Endothelial cell of umbilical vein (primary cell): ENCODE measurements around the gene PPM1H. TPM values are rescaled to one million over a fixed set of nuclear protein-coding genes. Genes with fewer than 3 reads are reported as not detected.

Experiments used
- BruUV-seq: library from RNA; stranded (reverse); fragments of 400-500 nt; replicated peaks from 2 replicates; lab custom pipeline; 2021; lab: Mats Ljungman, UMichigan
- CTCF ChIA-PET: fragments of 300-600, 350-600 bp; sonication (Branson Sonifier 250); formaldehyde crosslinking; loops from one replicate; lab custom pipeline; 2021; ENCODE audit warnings: antibody characterized with exemption, inconsistent platforms; lab: Charles Lee
- POLR2A ChIA-PET: fragments of 300-600, 350-600 bp; sonication (Branson Sonifier 250); formaldehyde crosslinking; loops from one replicate; lab custom pipeline; 2021; ENCODE audit warnings: antibody characterized with exemption, inconsistent platforms; lab: Charles Lee
- DNase-seq: peaks from one replicate; pipeline ENCODE4 v3.0.0-alpha.2; 2011; ENCODE audit warnings: low read depth, low spot score
- FAIRE-seq: peaks from 2 replicates; lab custom pipeline; 2011; peaks lifted over from hg19 to GRCh38; lab: Jason Lieb, UNC
- H2AFZ ChIP-seq: 2 replicates; pipeline ENCODE4 v1.6.0; 2012; ENCODE audit warnings: low read depth, low read length, control low read depth, inconsistent platforms
- H3K27ac ChIP-seq: 2 replicates; pipeline ENCODE4 v1.5.1; 2011; ENCODE audit warnings: low read depth, mild to moderate bottlenecking, control low read depth, low read length, moderate library complexity; ENCODE audit not compliant: insufficient read depth
- H3K27me3 ChIP-seq, 2 experiments: 2 replicates each; pipeline versions ENCODE4 v1.6.0 to v1.6.1; 2011; ENCODE audit warnings: low read length in 2 of 2, mixed read lengths in 1 of 2; ENCODE audit not compliant: control insufficient read depth in 2 of 2, insufficient read depth in 2 of 2
- H3K36me3 ChIP-seq, 2 experiments: 2 replicates in 1 of 2; 3 replicates in 1 of 2; pipeline ENCODE4 v1.5.1; 2011; ENCODE audit warnings: low read length in 2 of 2, mild to moderate bottlenecking in 1 of 2, moderate library complexity in 1 of 2; ENCODE audit not compliant: control insufficient read depth in 2 of 2, insufficient read depth in 2 of 2; ENCODE audit errors: extremely low read depth in 1 of 2
- H3K4me1 ChIP-seq: 3 replicates; pipeline ENCODE4 v1.5.1; 2011; ENCODE audit warnings: mild to moderate bottlenecking, low read length; ENCODE audit not compliant: control insufficient read depth, insufficient read depth; ENCODE audit errors: extremely low read depth
- H3K4me2 ChIP-seq: 2 replicates; pipeline ENCODE4 v1.6.1; 2011; ENCODE audit warnings: low read length, control low read depth, mixed read lengths; ENCODE audit not compliant: insufficient read depth
- H3K4me3 ChIP-seq, 3 experiments: fragments of 200-600 bp in 1 of 3; sonication (generic), shearing (Covaris generic) in 1 of 3; replicated peaks in 1 of 3; 2 replicates each; pipeline ENCODE4 v1.5.1; 2011 to 2016; ENCODE audit warnings: control low read depth in 3 of 3, low read length in 3 of 3, mild to moderate bottlenecking in 2 of 3, inconsistent platforms in 1 of 3, low read depth in 1 of 3, moderate library complexity in 1 of 3; ENCODE audit not compliant: insufficient read depth in 1 of 3
- H3K79me2 ChIP-seq: 2 replicates; pipeline ENCODE4 v1.6.0; 2012; ENCODE audit warnings: low read length, inconsistent platforms; ENCODE audit not compliant: control insufficient read depth, insufficient read depth
- H3K9ac ChIP-seq: replicated peaks from 2 replicates; pipeline ENCODE3; 2011; ENCODE audit warnings: low read length, control low read depth; ENCODE audit not compliant: insufficient read depth; ENCODE audit errors: extremely low read depth
- H3K9me1 ChIP-seq: replicated peaks from 3 replicates; pipeline ENCODE4 v1.6.0; 2011; ENCODE audit warnings: mild to moderate bottlenecking, low read length; ENCODE audit not compliant: control insufficient read depth, insufficient read depth; ENCODE audit errors: extremely low read depth
- H3K9me3 ChIP-seq: replicated peaks from 2 replicates; pipeline ENCODE4 v1.5.1; 2012; ENCODE audit warnings: low read length, inconsistent platforms; ENCODE audit not compliant: control insufficient read depth, insufficient read depth
- H4K20me1 ChIP-seq: replicated peaks from 2 replicates; pipeline ENCODE3; 2011; ENCODE audit warnings: mild to moderate bottlenecking, low read length; ENCODE audit not compliant: control insufficient read depth, insufficient read depth; ENCODE audit errors: extremely low read depth
- CTCF ChIP-seq, 2 donors: IDR thresholded peaks; 1 replicate in 1 of 2; 2 replicates in 1 of 2; pipeline ENCODE4 v1.5.1; 2011; ENCODE audit warnings: low read length in 2 of 2, mild to moderate bottlenecking in 2 of 2, moderate library complexity in 2 of 2, control low read depth in 1 of 2, inconsistent platforms in 1 of 2, low read depth in 1 of 2; ENCODE audit not compliant: insufficient read depth in 1 of 2; ENCODE audit errors: extremely low read depth in 1 of 2
- EZH2 ChIP-seq: IDR thresholded peaks from 2 replicates; pipeline ENCODE4 v1.6.1; 2012; ENCODE audit warnings: borderline replicate concordance, low read depth, mild to moderate bottlenecking, moderate library complexity, low read length, inconsistent platforms; ENCODE audit not compliant: severe bottlenecking
- GATA2 ChIP-seq: IDR thresholded peaks from 2 replicates; pipeline ENCODE4 v1.7.0; 2011; ENCODE audit warnings: low read depth, mild to moderate bottlenecking, moderate library complexity, mixed read lengths, low read length; ENCODE audit not compliant: insufficient read length, insufficient read depth
- JUN ChIP-seq: IDR thresholded peaks from 2 replicates; pipeline ENCODE4 v1.6.1; 2011; ENCODE audit warnings: borderline replicate concordance, low read depth; ENCODE audit not compliant: insufficient read length, insufficient read depth
- MAX ChIP-seq: IDR thresholded peaks from 2 replicates; pipeline ENCODE4 v1.6.1; 2011; ENCODE audit not compliant: insufficient read depth, insufficient read length
- MYC ChIP-seq: IDR thresholded peaks from one replicate; pipeline ENCODE4 v1.6.1; 2011; ENCODE audit warnings: mild to moderate bottlenecking, low read depth, low read length
- POLR2A ChIP-seq: IDR thresholded peaks from 2 replicates; pipeline ENCODE4 v1.6.1; 2012; ENCODE audit warnings: low read depth, mild to moderate bottlenecking, control low read depth, low read length
- POLR2AphosphoS5 ChIP-seq: IDR thresholded peaks from 2 replicates; pipeline ENCODE4 v1.6.1; 2012; ENCODE audit warnings: low read depth, mild to moderate bottlenecking, control low read depth, low read length, moderate library complexity; ENCODE audit not compliant: insufficient read depth
- dilution Hi-C: fragments of 300-500 bp; cut with MboI; formaldehyde crosslinking; loops from one replicate; pipeline ENCODE4 v1.15.0; 2019; ENCODE audit warnings: low sequenced_read_pairs; ENCODE audit not compliant: extremely low pct_ligation_motif_present
- intact Hi-C: fragments of 100-400 bp; cut with micrococcal nuclease; formaldehyde crosslinking; loops from one replicate; pipeline ENCODE4 v1.10.0; 2022
- polyA plus RNA-seq, 4 experiments: library from polyadenylated mRNA; depleted of rRNA in 3 of 4; stranded (reverse) in 3 of 4; unstranded in 1 of 4; fragments of >200 nt; gene quantifications; 2 replicates each; pipeline versions ENCODE4 v1.2.1 to v1.2.3, GENCODE V29; 2011 to 2012; ENCODE audit warnings: missing spikeins in 1 of 4
- total RNA-seq: library from RNA; stranded (reverse); gene quantifications from 2 replicates; pipeline ENCODE4 v1.2.3, GENCODE V29; 2021

Gene PPM1H
- total and polyA plus RNA-seq, 2 donors (not counting 3 experiments of a cell fraction or from before 2014, with no cell fraction given): 1.0 to 7.2 TPM

- dilution Hi-C loops: no loop called here
- H3K4me2 ChIP-seq: no peak overlapping the region
Observed at GRCh38 chr12:62848418-62848817, 86.5 kb downstream of the PPM1H start.

GRCh38 chr12:62847709-62848108 lies 87.2 kb downstream of the PPM1H start:
- CTCF ChIA-PET: interaction anchor here (1.2 kb wide), 1 partner anchor 48 kb away, joined by 3 read pairs; no protein-coding TSS in a partner anchor
- DNase-seq: peak; percentile 51
- Histone ChIP-seq H3K9me3 (no peaks in the 10 kb centered on the region), H3K9ac (no peak overlapping the region), H3K27ac (no peak overlapping the region), H3K79me2 (no peaks in the 10 kb centered on the region), H3K27me3 (no peaks in the 10 kb centered on the region), H4K20me1 (no peaks in the 10 kb centered on the region), H3K4me1 (no peaks in the 10 kb centered on the region), H3K4me2 (no peak overlapping the region), H3K9me1 (no peaks in the 10 kb centered on the region), H3K36me3 (no peaks in the 10 kb centered on the region), H2AFZ (no peak overlapping the region), H3K4me3 (no peak overlapping the region)
- TF ChIP-seq MAX (no peak), EZH2 (no peak), MYC (no peak), GATA2 (no peak), POLR2AphosphoS5 (no peak), CTCF (IDR thresholded peaks at IDR 0.05; ENCODE audit: extremely low read depth in 1 of 2, insufficient read depth in 1 of 2, low read depth in 1 of 2, low read length in 2 of 2) (no peak)
- intact Hi-C loops (loop anchor here (1.0 kb wide), 1 partner anchor 56 kb away; no protein-coding TSS in a partner anchor), dilution Hi-C loops (no loop called here)
- peak; percentile 54 for FAIRE-seq
- POLR2A ChIA-PET: no interaction called here
- no TSS peak for BruUV-seq

More at GRCh38 chr12:62848418-62848817, 86.5 kb downstream of the PPM1H start:
- POLR2A ChIA-PET: no interaction called here
- Histone ChIP-seq H3K27me3 (no peaks in the 10 kb centered on the region), H3K36me3 (no peaks in the 10 kb centered on the region), H3K4me3 (no peak overlapping the region), H3K79me2 (no peaks in the 10 kb centered on the region), H4K20me1 (no peaks in the 10 kb centered on the region), H3K27ac (no peak overlapping the region), H3K9me1 (no peaks in the 10 kb centered on the region), H2AFZ (no peak overlapping the region), H3K4me1 (no peaks in the 10 kb centered on the region), H3K9ac (no peak overlapping the region), H3K9me3 (no peaks in the 10 kb centered on the region)
- no TSS peak for BruUV-seq
- DNase-seq (no peak), FAIRE-seq (no peak)
- TF ChIP-seq MAX (no peak), POLR2A (no peak), MYC (no peak), JUN (no peak)
- intact Hi-C loops: loop anchor here (1.0 kb wide), 1 partner anchor 55 kb away; no protein-coding TSS in a partner anchor
- CTCF ChIA-PET: interaction anchor here (1.2 kb wide), 1 partner anchor 49 kb away, joined by 3 read pairs; no protein-coding TSS in a partner anchor
